PC-3 (cell line): ENCODE data around the gene FKBP7.

Experiments
- CTCF ChIP-seq: fragments of 300-600 bp; sonication (generic); conservative IDR thresholded peaks from 2 replicates; pipeline ENCODE4 v1.5.1; 2017; ENCODE audit warnings: antibody characterized with exemption, low read depth, mild to moderate bottlenecking, low read length
- EZH2 ChIP-seq: fragments of 300-600 bp; sonication (generic); IDR thresholded peaks from one replicate; pipeline ENCODE4 v1.6.1; 2017; ENCODE audit warnings: antibody characterized with exemption, mild to moderate bottlenecking, low read length; ENCODE audit not compliant: unreplicated experiment

DNA sequence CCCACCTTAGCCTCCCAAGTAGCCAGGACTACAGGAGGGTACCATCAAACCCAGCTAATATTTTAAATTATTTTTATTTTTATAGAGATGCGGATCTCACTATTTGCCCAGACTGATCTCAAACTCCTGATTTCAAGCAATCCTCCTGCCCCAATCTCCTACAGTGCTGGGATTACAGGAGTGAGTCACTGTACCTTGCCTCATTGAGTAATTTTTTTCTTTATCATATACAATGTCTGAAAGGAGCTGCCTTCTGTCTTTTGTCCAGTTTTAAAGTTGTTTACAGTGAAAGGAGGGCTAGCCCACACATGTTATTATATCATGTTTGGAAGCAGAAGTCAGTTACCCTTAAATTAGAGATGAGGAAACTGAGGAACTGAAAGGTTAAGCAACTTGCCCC, 60.0 kb downstream of the FKBP7 start:
- TF ChIP-seq EZH2 = no peak
- no peak for TF ChIP-seq CTCF
